T-helper 9 cell (primary cell): ENCODE results near the gene HMGN3.

Experiments
- DNase-seq: peaks from one replicate; pipeline ENCODE4 v3.0.0-alpha.2; 2020

The HMGN3 gene

GRCh38 chr6:79232696-79233462 is 1.6 kb downstream of the HMGN3 start:
- no peak for DNase-seq

GRCh38 chr6:79231666-79232065 is 2.8 kb downstream of the HMGN3 start:
- no peak for DNase-seq

GRCh38 chr6:79231101-79231500 is 3.4 kb downstream of the HMGN3 start:
- DNase-seq, result no peak

GRCh38 chr6:79230149-79230548 is 4.3 kb downstream of the HMGN3 start:
- no peak for DNase-seq

- DNase-seq, result no peak
Measured at GRCh38 chr6:79227445-79227844, 7.0 kb downstream of the HMGN3 start.

- DNase-seq, result no peak
Measured at GRCh38 chr6:79226660-79227059, 7.8 kb downstream of the HMGN3 start.

- no peak for DNase-seq
Measured at GRCh38 chr6:79225717-79226599, 8.5 kb downstream of the HMGN3 start.

GRCh38 chr6:79223611-79224404 is 10.7 kb downstream of the HMGN3 start:
- no peak for DNase-seq

GRCh38 chr6:79215213-79215824 is 19.2 kb downstream of the HMGN3 start:
- no peak for DNase-seq

GRCh38 chr6:79212859-79213258 is 21.6 kb downstream of the HMGN3 start:
- no peak for DNase-seq

- DNase-seq, result no peak
Measured at GRCh38 chr6:79208816-79209215, 25.7 kb downstream of the HMGN3 start.

- no peak for DNase-seq
Measured at GRCh38 chr6:79203753-79204253, 30.7 kb downstream of the HMGN3 start.

- no peak for DNase-seq
Measured at GRCh38 chr6:79202556-79202955, 31.9 kb downstream of the HMGN3 start.

GRCh38 chr6:79201983-79202382 is 32.5 kb downstream of the HMGN3 start:
- no peak for DNase-seq

- no peak for DNase-seq
Measured at GRCh38 chr6:79201143-79201542, 33.3 kb downstream of the HMGN3 start.

GRCh38 chr6:79196912-79197311 is 37.6 kb downstream of the HMGN3 start:
- no peak for DNase-seq

GRCh38 chr6:79193971-79194370 is 40.5 kb downstream of the HMGN3 start:
- no peak for DNase-seq

GRCh38 chr6:79189760-79190350 is 44.6 kb downstream of the HMGN3 start:
- DNase-seq, result no peak

GRCh38 chr6:79188885-79189480 is 45.5 kb downstream of the HMGN3 start:
- no peak for DNase-seq

- no peak for DNase-seq
Measured at GRCh38 chr6:79188107-79188506, 46.4 kb downstream of the HMGN3 start.

GRCh38 chr6:79186564-79186963 is 47.9 kb downstream of the HMGN3 start:
- no peak for DNase-seq

- no peak for DNase-seq
Measured at GRCh38 chr6:79184641-79185040, 49.8 kb downstream of the HMGN3 start.
